ENCODE measurements around the gene EMILIN2. TPM values are rescaled to one million over a fixed set of nuclear protein-coding genes. Genes with fewer than 3 reads are reported as not detected.

EMILIN2 gene
- total and polyA plus RNA-seq, 2 of the 13 experiments (the other 11 are each of a cell fraction or from before 2014, with no cell fraction given): 7.6 to 8.2 TPM

DNA sequence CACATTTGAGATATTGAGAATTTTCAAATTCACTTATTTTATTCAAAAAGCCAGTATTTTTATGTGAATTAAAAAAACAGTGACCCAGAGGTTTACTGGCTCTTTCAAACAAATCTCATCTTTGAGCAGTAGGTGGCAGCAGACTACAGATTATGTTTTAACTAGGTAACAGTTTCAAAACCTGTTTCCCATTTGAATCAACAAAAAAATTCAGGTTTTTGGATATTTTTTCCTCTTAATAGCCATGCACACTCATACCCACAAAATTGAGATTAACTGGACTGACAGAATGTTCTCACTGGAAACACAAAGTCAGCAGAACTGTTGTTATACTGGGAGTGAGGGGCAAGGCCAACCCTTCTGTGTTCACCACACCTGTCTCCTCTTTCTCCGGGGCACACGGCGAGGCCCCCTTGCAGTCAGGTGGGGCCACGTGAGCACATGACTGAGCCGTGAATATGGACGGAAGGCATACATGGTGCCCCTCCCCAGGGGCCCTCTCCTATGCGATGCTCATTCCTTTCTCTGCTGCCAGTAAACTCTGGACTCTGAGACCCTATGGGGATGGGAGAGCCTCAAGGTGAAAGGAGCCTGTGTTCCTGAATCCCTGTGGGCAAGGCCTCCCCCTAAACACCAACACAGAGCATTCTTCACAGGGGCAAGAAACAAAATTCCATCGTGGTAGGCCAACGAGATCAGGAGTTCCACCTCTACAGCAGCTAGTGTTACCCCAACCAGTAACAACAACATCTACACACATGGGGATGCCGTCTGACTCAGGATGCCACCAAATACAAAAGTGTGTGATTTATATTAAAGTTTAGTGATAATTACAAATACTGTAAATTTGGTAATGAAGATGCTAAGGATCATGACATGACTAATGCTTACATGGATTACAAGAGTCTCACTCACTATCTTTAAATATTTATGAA is 85.7 kb downstream of the EMILIN2 start (continued):
- TF ChIP-seq, protein P1, sequence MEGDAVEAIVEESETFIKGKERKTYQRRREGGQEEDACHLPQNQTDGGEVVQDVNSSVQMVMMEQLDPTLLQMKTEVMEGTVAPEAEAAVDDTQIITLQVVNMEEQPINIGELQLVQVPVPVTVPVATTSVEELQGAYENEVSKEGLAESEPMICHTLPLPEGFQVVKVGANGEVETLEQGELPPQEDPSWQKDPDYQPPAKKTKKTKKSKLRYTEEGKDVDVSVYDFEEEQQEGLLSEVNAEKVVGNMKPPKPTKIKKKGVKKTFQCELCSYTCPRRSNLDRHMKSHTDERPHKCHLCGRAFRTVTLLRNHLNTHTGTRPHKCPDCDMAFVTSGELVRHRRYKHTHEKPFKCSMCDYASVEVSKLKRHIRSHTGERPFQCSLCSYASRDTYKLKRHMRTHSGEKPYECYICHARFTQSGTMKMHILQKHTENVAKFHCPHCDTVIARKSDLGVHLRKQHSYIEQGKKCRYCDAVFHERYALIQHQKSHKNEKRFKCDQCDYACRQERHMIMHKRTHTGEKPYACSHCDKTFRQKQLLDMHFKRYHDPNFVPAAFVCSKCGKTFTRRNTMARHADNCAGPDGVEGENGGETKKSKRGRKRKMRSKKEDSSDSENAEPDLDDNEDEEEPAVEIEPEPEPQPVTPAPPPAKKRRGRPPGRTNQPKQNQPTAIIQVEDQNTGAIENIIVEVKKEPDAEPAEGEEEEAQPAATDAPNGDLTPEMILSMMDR (CRISPR knock-in tag; IDR thresholded peaks at IDR 0.05): peak; percentile 69
- TF ChIP-seq, protein P2, sequence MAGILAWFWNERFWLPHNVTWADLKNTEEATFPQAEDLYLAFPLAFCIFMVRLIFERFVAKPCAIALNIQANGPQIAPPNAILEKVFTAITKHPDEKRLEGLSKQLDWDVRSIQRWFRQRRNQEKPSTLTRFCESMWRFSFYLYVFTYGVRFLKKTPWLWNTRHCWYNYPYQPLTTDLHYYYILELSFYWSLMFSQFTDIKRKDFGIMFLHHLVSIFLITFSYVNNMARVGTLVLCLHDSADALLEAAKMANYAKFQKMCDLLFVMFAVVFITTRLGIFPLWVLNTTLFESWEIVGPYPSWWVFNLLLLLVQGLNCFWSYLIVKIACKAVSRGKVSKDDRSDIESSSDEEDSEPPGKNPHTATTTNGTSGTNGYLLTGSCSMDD (CRISPR knock-in tag; IDR thresholded peaks at IDR 0.05): no peak
- TF ChIP-seq ZNF605 (CRISPR knock-in tag; IDR thresholded peaks at IDR 0.05) (no peak), TSC22D2 (CRISPR knock-in tag; IDR thresholded peaks at IDR 0.05; ENCODE audit: borderline replicate concordance) (no peak), SNRNP70 (IDR thresholded peaks at IDR 0.05; ENCODE audit: low read depth, low read length) (no peak), SAP130 (CRISPR knock-in tag; IDR thresholded peaks at IDR 0.05; ENCODE audit: low read depth) (no peak), RAD21 (CRISPR knock-in tag; IDR thresholded peaks at IDR 0.05) (peak; percentile 45; the same call in 1 of the 2 replicates), ZNF678 (CRISPR knock-in tag; IDR thresholded peaks at IDR 0.05) (no peak), SOX6 (IDR thresholded peaks at IDR 0.05) (no peak), SOX6 (CRISPR knock-in tag; IDR thresholded peaks at IDR 0.05) (peak; percentile 40), NFIB (CRISPR knock-in tag; IDR thresholded peaks at IDR 0.05; ENCODE audit: borderline replicate concordance) (no peak)
- TF ChIP-seq, protein P3, sequence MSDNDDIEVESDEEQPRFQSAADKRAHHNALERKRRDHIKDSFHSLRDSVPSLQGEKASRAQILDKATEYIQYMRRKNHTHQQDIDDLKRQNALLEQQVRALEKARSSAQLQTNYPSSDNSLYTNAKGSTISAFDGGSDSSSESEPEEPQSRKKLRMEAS (IDR thresholded peaks at IDR 0.05): peak; percentile 55; the same call in 1 of the 2 replicates
- TF ChIP-seq, protein P4, sequence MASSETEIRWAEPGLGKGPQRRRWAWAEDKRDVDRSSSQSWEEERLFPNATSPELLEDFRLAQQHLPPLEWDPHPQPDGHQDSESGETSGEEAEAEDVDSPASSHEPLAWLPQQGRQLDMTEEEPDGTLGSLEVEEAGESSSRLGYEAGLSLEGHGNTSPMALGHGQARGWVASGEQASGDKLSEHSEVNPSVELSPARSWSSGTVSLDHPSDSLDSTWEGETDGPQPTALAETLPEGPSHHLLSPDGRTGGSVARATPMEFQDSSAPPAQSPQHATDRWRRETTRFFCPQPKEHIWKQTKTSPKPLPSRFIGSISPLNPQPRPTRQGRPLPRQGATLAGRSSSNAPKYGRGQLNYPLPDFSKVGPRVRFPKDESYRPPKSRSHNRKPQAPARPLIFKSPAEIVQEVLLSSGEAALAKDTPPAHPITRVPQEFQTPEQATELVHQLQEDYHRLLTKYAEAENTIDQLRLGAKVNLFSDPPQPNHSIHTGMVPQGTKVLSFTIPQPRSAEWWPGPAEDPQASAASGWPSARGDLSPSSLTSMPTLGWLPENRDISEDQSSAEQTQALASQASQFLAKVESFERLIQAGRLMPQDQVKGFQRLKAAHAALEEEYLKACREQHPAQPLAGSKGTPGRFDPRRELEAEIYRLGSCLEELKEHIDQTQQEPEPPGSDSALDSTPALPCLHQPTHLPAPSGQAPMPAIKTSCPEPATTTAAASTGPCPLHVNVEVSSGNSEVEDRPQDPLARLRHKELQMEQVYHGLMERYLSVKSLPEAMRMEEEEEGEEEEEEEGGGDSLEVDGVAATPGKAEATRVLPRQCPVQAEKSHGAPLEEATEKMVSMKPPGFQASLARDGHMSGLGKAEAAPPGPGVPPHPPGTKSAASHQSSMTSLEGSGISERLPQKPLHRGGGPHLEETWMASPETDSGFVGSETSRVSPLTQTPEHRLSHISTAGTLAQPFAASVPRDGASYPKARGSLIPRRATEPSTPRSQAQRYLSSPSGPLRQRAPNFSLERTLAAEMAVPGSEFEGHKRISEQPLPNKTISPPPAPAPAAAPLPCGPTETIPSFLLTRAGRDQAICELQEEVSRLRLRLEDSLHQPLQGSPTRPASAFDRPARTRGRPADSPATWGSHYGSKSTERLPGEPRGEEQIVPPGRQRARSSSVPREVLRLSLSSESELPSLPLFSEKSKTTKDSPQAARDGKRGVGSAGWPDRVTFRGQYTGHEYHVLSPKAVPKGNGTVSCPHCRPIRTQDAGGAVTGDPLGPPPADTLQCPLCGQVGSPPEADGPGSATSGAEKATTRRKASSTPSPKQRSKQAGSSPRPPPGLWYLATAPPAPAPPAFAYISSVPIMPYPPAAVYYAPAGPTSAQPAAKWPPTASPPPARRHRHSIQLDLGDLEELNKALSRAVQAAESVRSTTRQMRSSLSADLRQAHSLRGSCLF (CRISPR knock-in tag; IDR thresholded peaks at IDR 0.05; ENCODE audit: borderline replicate concordance): no peak
- TF ChIP-seq, protein P5, sequence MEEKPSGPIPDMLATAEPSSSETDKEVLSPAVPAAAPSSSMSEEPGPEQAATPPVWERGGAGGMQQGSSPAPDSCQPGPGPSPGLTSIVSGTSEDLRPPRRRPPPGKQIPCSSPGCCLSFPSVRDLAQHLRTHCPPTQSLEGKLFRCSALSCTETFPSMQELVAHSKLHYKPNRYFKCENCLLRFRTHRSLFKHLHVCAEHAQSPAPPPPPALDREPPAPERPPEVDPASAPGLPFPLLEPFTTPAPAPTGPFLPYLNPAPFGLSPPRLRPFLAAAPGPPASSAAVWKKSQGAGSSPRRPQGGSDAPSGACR (CRISPR knock-in tag; IDR thresholded peaks at IDR 0.05): no peak
- TF ChIP-seq, protein P6, sequence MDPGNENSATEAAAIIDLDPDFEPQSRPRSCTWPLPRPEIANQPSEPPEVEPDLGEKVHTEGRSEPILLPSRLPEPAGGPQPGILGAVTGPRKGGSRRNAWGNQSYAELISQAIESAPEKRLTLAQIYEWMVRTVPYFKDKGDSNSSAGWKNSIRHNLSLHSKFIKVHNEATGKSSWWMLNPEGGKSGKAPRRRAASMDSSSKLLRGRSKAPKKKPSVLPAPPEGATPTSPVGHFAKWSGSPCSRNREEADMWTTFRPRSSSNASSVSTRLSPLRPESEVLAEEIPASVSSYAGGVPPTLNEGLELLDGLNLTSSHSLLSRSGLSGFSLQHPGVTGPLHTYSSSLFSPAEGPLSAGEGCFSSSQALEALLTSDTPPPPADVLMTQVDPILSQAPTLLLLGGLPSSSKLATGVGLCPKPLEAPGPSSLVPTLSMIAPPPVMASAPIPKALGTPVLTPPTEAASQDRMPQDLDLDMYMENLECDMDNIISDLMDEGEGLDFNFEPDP (CRISPR knock-in tag; conservative IDR thresholded peaks at IDR 0.05): no peak
- TF ChIP-seq, protein P7, sequence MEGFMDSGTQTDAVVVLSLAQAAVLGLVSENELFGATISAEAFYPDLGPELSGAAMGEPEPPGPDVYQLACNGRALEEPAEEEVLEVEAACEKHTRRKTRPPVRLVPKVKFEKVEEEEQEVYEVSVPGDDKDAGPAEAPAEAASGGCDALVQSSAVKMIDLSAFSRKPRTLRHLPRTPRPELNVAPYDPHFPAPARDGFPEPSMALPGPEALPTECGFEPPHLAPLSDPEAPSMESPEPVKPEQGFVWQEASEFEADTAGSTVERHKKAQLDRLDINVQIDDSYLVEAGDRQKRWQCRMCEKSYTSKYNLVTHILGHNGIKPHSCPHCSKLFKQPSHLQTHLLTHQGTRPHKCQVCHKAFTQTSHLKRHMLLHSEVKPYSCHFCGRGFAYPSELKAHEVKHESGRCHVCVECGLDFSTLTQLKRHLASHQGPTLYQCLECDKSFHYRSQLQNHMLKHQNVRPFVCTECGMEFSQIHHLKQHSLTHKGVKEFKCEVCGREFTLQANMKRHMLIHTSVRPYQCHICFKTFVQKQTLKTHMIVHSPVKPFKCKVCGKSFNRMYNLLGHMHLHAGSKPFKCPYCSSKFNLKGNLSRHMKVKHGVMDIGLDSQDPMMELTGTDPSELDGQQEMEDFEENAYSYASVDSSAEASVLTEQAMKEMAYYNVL (CRISPR knock-in tag; IDR thresholded peaks at IDR 0.05; ENCODE audit: borderline replicate concordance): no peak

Measured in HepG2 (cell line).